Cerebellar nuclear complex (tissue), 1 donor: ENCODE data around the gene PABPC1L.
A peak's percentile ranks its signal among the peaks of the same experiment; 100 is the strongest.

ENCODE experiments used
- DNase-seq, 2 experiments: peaks; one replicate each; lab custom pipeline; 2025; lab: John Stamatoyannopoulos, UW

The PABPC1L gene

GRCh38 chr20:44966030-44966961, 56.4 kb downstream of the PABPC1L start, which contains the start of gene STK4:
Gene STK4 (plus strand): TSS chr20:44966512. CDS start chr20:44966569, 57 bp downstream.
- peak; percentile 35 to 83 for DNase-seq

GRCh38 chr20:44967207-44967807, 57.4 kb downstream of the PABPC1L start:
- DNase-seq, result no peak

- DNase-seq, result no peak
Measured at GRCh38 chr20:44969300-44969894, 59.5 kb downstream of the PABPC1L start.

- no peak for DNase-seq
Measured at GRCh38 chr20:44970243-44970757, 60.4 kb downstream of the PABPC1L start.

- DNase-seq, result no peak
Measured at GRCh38 chr20:44973053-44973452, 63.2 kb downstream of the PABPC1L start.

GRCh38 chr20:44976698-44977097, 66.8 kb downstream of the PABPC1L start:
- DNase-seq, result no peak

GRCh38 chr20:44979090-44979621, 69.3 kb downstream of the PABPC1L start:
- DNase-seq, result no peak

- DNase-seq, result no peak
Measured at GRCh38 chr20:44981736-44982406, 72.0 kb downstream of the PABPC1L start.

GRCh38 chr20:44983093-44983674, 73.3 kb downstream of the PABPC1L start:
- DNase-seq, result no peak

GRCh38 chr20:44988631-44989171, 78.8 kb downstream of the PABPC1L start:
- no peak for DNase-seq
